Stimulated activated CD8-positive, alpha-beta memory T cell treated with anti-CD3 and anti-CD28 coated beads, Interleukin-7, amount 100 ng/mL, for 1 hour (primary cell): ENCODE measurements around the gene ROPN1.
"Not testable (repeated sequence)": the region's sequence is repeated elsewhere in the genome, so short reads cannot be mapped to it uniquely, and the experiment has no call there.

ENCODE experiments used
- DNase-seq, 2 donors: peaks; one replicate each; pipeline ENCODE4 v3.0.0-alpha.2; 2020; ENCODE audit warnings: low read depth in 2 of 2

Gene ROPN1

GRCh38 chr3:123997543-123997942 is 5.6 kb upstream of the ROPN1 start:
- no peak for DNase-seq

- no peak for DNase-seq
Measured at GRCh38 chr3:123993818-123994217, 1.9 kb upstream of the ROPN1 start.

- DNase-seq = no peak
Measured at GRCh38 chr3:123986427-123986826, 5.5 kb downstream of the ROPN1 start.

GRCh38 chr3:123984957-123985356 is 7.0 kb downstream of the ROPN1 start:
- DNase-seq = no peak

GRCh38 chr3:123984350-123984749 is 7.6 kb downstream of the ROPN1 start:
- DNase-seq = no peak

- not testable (repeated sequence) for DNase-seq
Measured at GRCh38 chr3:123981317-123981716, 10.6 kb downstream of the ROPN1 start.

- no peak for DNase-seq
Measured at GRCh38 chr3:123980539-123980938, 11.4 kb downstream of the ROPN1 start.

GRCh38 chr3:123979525-123980501 is 12.1 kb downstream of the ROPN1 start:
- DNase-seq = peak in 1 of 2 donors; percentile 3

- DNase-seq = not testable (repeated sequence)
Measured at GRCh38 chr3:123976904-123977303, 15.0 kb downstream of the ROPN1 start.

- not testable (repeated sequence) for DNase-seq
Measured at GRCh38 chr3:123976181-123976898, 15.6 kb downstream of the ROPN1 start.

GRCh38 chr3:123975030-123975429 is 16.9 kb downstream of the ROPN1 start:
- DNase-seq = not testable (repeated sequence)

- no peak for DNase-seq
Measured at GRCh38 chr3:123971406-123971805, 20.5 kb downstream of the ROPN1 start.

GRCh38 chr3:123967260-123967659 is 24.7 kb downstream of the ROPN1 start:
- DNase-seq = not testable (repeated sequence)

GRCh38 chr3:123966799-123967198 is 25.1 kb downstream of the ROPN1 start:
- not testable (repeated sequence) for DNase-seq

- DNase-seq = not testable (repeated sequence)
Measured at GRCh38 chr3:123964793-123965192, 27.1 kb downstream of the ROPN1 start.

- DNase-seq = no peak
Measured at GRCh38 chr3:123961508-123961856, 30.4 kb downstream of the ROPN1 start.

- peak; percentile 34 to 46 for DNase-seq
Measured at GRCh38 chr3:123960781-123961507, 31.0 kb downstream of the ROPN1 start, which contains the start of gene CCDC14. CCDC14 (minus strand) TSS chr3:123961229; CDS start chr3:123961173, 56 bp downstream.

- no peak for DNase-seq
Measured at GRCh38 chr3:123953735-123954134, 38.2 kb downstream of the ROPN1 start.

- no peak for DNase-seq
Measured at GRCh38 chr3:123952844-123953520, 38.9 kb downstream of the ROPN1 start.

GRCh38 chr3:123951522-123952447 is 40.1 kb downstream of the ROPN1 start:
- no peak for DNase-seq
